B cell (primary cell): Measurements from ENCODE around the gene FBLN7.

Experiments
- CTCF ChIP-seq: fragments of 200-600 bp; IDR thresholded peaks from one replicate; pipeline ENCODE4 v1.8.0; 2022; ENCODE audit warnings: antibody characterized with exemption, mild to moderate bottlenecking
- EZH2 ChIP-seq: IDR thresholded peaks from 2 replicates; pipeline ENCODE4 v1.6.1; 2012; ENCODE audit warnings: borderline replicate concordance, low read depth, mild to moderate bottlenecking, moderate library complexity, low read length; ENCODE audit not compliant: insufficient read depth, poor library complexity, severe bottlenecking

GRCh38 chr2:112156152-112156986 lies 18.2 kb downstream of the FBLN7 start:
- no peak for TF ChIP-seq CTCF
- no peak for TF ChIP-seq EZH2
